ENCODE results near the gene AUTS2.

DNA sequence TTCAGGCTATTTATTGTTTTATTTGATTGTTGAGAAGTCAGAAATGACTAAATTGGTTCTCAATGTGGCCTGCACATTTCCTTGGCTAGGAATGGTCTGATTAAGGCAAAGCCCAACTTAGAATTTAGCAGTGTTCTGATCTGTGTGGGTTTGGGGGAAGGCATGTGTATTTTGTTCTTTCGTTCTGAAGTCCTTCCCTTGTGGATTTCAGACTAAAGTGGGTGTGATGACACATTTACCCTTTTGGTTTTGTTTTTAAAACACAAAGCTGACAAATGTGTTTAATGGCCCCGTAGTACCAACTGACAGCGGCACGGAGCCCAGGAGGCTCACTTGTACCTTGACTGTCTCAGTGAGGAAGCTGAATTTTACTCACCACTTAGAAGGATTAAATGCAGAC lies 1081.4 kb downstream of the AUTS2 start:
- TF ChIP-seq CREB1 (IDR thresholded peaks at IDR 0.05; ENCODE audit: low read depth), result no peak
- TF ChIP-seq SMC3 (IDR thresholded peaks at IDR 0.05; ENCODE audit: borderline replicate concordance, low read length), result no peak
- TF ChIP-seq CEBPB (IDR thresholded peaks at IDR 0.05; ENCODE audit: borderline replicate concordance in 1 of 2, low read depth in 2 of 2, low read length in 2 of 2), result no peak
- TF ChIP-seq ZNF274 (IDR thresholded peaks at IDR 0.05; ENCODE audit: insufficient read depth, insufficient read length), result no peak
- no peak for TF ChIP-seq CHD1 (IDR thresholded peaks at IDR 0.05; ENCODE audit: low read depth, low read length)
- no peak for TF ChIP-seq POLR2A (IDR thresholded peaks at IDR 0.05; ENCODE audit: low read depth, low read length)
- no peak for TF ChIP-seq TAF1 (IDR thresholded peaks at IDR 0.05; ENCODE audit: borderline replicate concordance, low read depth, low read length)
- TF ChIP-seq, protein P1, sequence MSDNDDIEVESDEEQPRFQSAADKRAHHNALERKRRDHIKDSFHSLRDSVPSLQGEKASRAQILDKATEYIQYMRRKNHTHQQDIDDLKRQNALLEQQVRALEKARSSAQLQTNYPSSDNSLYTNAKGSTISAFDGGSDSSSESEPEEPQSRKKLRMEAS (IDR thresholded peaks at IDR 0.05; ENCODE audit: low read depth, low read length), result no peak
- TF ChIP-seq EED (IDR thresholded peaks at IDR 0.05; ENCODE audit: low read depth), result peak; percentile 47; the same call in 1 of the 2 replicates
- TF ChIP-seq, protein P2, sequence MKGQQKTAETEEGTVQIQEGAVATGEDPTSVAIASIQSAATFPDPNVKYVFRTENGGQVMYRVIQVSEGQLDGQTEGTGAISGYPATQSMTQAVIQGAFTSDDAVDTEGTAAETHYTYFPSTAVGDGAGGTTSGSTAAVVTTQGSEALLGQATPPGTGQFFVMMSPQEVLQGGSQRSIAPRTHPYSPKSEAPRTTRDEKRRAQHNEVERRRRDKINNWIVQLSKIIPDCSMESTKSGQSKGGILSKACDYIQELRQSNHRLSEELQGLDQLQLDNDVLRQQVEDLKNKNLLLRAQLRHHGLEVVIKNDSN (IDR thresholded peaks at IDR 0.05; ENCODE audit: borderline replicate concordance, extremely low read length, insufficient read depth, low read depth, low read length), result no peak
- no peak for TF ChIP-seq ZSCAN29 (IDR thresholded peaks at IDR 0.05)
- TF ChIP-seq RAD21 (IDR thresholded peaks at IDR 0.05; ENCODE audit: insufficient read depth, low read depth, low read length), result no peak
- TF ChIP-seq, protein P3, sequence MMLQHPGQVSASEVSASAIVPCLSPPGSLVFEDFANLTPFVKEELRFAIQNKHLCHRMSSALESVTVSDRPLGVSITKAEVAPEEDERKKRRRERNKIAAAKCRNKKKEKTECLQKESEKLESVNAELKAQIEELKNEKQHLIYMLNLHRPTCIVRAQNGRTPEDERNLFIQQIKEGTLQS (IDR thresholded peaks at IDR 0.05; ENCODE audit: borderline replicate concordance, extremely low read depth, low read depth, low read length), result no peak
- TF ChIP-seq MXI1 (IDR thresholded peaks at IDR 0.05; ENCODE audit: low read depth, low read length), result no peak

Data from GM12878 (cell line).